ENCODE measurements around the gene LYPD4.

GRCh38 chr19:41866284-41866683 is 21.8 kb upstream of the LYPD4 start:
- TF ChIP-seq CTCF (IDR thresholded peaks at IDR 0.05) (no peak), EZH2 (IDR thresholded peaks at IDR 0.05; ENCODE audit: borderline replicate concordance, insufficient read depth, low read depth, low read length, poor library complexity, severe bottlenecking) (no peak)
